Testis (tissue), 2 donors: ENCODE measurements around the gene GGACT.

Experiments
- POLR2A ChIP-seq: fragments of 450-650 bp; IDR thresholded peaks from one replicate; pipeline ENCODE4 v1.6.1; 2017; ENCODE audit warnings: antibody characterized with exemption, mild to moderate bottlenecking, moderate library complexity
- TF ChIP-seq, protein P1 (sequence below), 3 experiments: fragments of 450-650 bp in 2 of 3; fragments of 200-600 bp in 1 of 3; sonication (generic) in 1 of 3; IDR thresholded peaks; one replicate each; pipeline ENCODE4 v1.5.1; 2016 to 2019; ENCODE audit warnings: antibody characterized with exemption in 3 of 3, mild to moderate bottlenecking in 2 of 3, moderate library complexity in 1 of 3

DNA sequence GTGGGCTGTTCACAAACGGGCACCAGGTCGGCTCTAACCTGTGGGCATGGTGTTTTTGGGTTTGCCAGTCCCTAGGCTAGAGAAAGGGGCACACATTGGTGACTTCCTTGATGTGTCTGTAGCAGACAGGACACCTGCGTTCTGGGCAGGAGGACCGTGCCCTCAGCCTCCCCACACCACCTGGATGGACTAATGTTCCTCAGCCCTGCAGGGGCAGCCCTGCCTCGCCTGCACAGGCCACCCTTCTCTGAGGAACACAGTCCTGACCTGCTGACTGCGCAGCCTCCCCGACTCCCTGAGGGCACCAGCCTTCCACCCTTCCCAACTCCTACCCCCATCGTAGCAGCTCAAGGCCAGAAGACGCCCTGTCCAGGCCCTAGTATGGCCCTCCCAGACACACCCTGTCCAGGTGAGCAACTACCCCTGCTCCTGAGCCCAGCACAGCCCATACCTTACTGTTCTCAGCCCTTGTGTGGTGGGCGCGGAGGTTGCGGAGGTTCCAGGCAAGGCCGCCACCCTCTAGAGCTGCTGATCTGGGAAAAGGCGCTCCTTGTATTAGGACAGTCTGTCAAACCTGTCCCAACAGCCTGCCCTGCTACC, 55.7 kb downstream of the GGACT start:
- TF ChIP-seq POLR2A: no peak
- TF ChIP-seq, protein P1, sequence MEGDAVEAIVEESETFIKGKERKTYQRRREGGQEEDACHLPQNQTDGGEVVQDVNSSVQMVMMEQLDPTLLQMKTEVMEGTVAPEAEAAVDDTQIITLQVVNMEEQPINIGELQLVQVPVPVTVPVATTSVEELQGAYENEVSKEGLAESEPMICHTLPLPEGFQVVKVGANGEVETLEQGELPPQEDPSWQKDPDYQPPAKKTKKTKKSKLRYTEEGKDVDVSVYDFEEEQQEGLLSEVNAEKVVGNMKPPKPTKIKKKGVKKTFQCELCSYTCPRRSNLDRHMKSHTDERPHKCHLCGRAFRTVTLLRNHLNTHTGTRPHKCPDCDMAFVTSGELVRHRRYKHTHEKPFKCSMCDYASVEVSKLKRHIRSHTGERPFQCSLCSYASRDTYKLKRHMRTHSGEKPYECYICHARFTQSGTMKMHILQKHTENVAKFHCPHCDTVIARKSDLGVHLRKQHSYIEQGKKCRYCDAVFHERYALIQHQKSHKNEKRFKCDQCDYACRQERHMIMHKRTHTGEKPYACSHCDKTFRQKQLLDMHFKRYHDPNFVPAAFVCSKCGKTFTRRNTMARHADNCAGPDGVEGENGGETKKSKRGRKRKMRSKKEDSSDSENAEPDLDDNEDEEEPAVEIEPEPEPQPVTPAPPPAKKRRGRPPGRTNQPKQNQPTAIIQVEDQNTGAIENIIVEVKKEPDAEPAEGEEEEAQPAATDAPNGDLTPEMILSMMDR (IDR thresholded peaks at IDR 0.05): no peak
